Right lobe of liver (tissue), 4 donors: ENCODE results near the gene GPR39.

ENCODE experiments used
- CTCF ChIP-seq, 4 donors: fragments of 200-600 bp in 3 of 4; fragments of 450-650 bp in 1 of 4; IDR thresholded peaks; one replicate each; pipeline versions ENCODE4 v1.5.1 to v1.8.0; 2016 to 2022; ENCODE audit warnings: antibody characterized with exemption in 4 of 4, mild to moderate bottlenecking in 2 of 4
- POLR2A ChIP-seq: fragments of 450-650 bp; IDR thresholded peaks from one replicate; pipeline ENCODE4 v1.6.1; 2017; ENCODE audit warnings: antibody characterized with exemption, mild to moderate bottlenecking
- donor health status: DM: no; HTN: no; CAD: no.
- donor health status: DM: no; HTN: no; CAD: no.
- donor health status: DM: no; HTN: yes; CAD: no.

DNA sequence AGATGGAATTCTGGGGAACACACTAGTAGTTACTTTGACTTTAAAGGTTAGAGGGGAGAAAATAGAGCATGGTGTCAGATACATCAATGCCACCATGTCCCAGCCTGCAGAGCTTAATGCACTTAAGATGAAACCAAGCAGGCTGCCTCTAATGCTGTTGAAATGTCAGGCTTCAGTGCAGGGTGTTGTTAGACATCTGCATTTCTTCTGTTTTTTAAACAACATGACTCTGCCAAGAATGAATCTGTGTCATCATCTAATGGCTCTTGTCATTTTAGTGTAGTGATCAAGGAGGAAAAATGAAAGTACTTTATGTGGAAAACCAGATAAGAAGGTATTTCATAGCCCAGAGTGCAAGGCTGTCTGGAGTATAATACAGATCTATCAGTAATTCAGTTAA is 223.5 kb downstream of the GPR39 start:
- TF ChIP-seq CTCF (IDR thresholded peaks at IDR 0.05) (no peak), POLR2A (no peak)
